ENCODE results near the gene PCDH9.

- no peak for TF ChIP-seq CTCF (IDR thresholded peaks at IDR 0.05; ENCODE audit: low read length)
- no peak for TF ChIP-seq EZH2 (IDR thresholded peaks at IDR 0.05; ENCODE audit: borderline replicate concordance, low read length)
Measured at GRCh38 chr13:66751691-66752090, 478.4 kb downstream of the PCDH9 start.

Data from OCI-LY1 (cell line).